PC-3 (cell line): ENCODE measurements around the gene ASF1B.

Experiments
- EZH2 ChIP-seq: fragments of 300-600 bp; sonication (generic); IDR thresholded peaks from one replicate; pipeline ENCODE4 v1.6.1; 2017; ENCODE audit warnings: antibody characterized with exemption, mild to moderate bottlenecking, low read length; ENCODE audit not compliant: unreplicated experiment
- TF ChIP-seq, protein P1 (sequence below): fragments of 300-600 bp; sonication (generic); conservative IDR thresholded peaks from 2 replicates; pipeline ENCODE4 v1.5.1; 2017; ENCODE audit warnings: antibody characterized with exemption, low read depth, mild to moderate bottlenecking, low read length

DNA sequence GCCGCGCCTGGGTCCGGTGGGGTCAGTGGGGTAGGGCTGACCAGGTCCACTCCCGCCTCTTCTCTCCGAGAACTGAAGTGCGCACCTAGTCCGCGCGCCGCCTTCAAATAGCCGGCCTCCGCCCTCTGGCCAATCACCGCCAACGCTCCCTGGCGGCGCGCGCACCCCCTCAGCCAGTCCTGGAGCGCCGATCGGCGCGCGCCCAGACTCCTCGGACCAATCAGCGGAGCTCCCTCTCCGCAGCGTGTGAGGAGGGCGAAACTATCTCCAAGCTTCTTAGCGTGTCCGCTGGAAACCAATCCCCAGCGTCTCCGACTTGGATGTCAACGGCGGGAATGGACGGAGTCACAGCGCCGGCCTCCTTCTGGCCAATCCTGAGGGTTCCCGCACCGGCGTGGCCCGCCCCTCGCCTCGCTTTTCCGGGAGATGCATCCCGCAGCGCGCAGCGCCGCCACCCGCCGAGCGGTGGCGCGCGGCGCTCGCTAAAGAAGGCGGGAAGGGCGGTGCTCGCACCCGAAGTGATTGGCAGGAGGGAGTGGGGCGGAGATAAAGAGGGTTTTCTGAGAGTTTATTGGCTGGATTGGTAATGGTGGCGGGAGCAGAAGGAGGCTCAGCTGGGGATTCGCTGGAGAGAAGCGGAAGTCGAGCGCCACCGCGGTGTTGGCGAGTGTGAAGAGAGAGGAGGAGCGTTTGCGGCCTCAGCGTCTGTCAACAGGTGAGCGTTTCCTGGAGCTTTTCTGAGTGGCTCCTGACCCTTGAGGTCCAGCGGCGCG lies at the start of gene ASF1B:
- TF ChIP-seq, protein P1, sequence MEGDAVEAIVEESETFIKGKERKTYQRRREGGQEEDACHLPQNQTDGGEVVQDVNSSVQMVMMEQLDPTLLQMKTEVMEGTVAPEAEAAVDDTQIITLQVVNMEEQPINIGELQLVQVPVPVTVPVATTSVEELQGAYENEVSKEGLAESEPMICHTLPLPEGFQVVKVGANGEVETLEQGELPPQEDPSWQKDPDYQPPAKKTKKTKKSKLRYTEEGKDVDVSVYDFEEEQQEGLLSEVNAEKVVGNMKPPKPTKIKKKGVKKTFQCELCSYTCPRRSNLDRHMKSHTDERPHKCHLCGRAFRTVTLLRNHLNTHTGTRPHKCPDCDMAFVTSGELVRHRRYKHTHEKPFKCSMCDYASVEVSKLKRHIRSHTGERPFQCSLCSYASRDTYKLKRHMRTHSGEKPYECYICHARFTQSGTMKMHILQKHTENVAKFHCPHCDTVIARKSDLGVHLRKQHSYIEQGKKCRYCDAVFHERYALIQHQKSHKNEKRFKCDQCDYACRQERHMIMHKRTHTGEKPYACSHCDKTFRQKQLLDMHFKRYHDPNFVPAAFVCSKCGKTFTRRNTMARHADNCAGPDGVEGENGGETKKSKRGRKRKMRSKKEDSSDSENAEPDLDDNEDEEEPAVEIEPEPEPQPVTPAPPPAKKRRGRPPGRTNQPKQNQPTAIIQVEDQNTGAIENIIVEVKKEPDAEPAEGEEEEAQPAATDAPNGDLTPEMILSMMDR = peak; percentile 82
- no peak for TF ChIP-seq EZH2
